ENCODE measurements around the gene HGS. TPM values are rescaled to one million over a fixed set of nuclear protein-coding genes. Genes with fewer than 3 reads are reported as not detected.

The HGS gene
- total and polyA plus RNA-seq, 2 of the 13 experiments (the other 11 are each of a cell fraction or from before 2014, with no cell fraction given), result 73.3 to 78.1 TPM

GRCh38 chr17:81713556-81714411 is 30.0 kb downstream of the HGS start (continued):
- TF ChIP-seq ZNF574 (CRISPR knock-in tag; IDR thresholded peaks at IDR 0.05) (peak; percentile 91), ZNF770 (CRISPR knock-in tag; IDR thresholded peaks at IDR 0.05) (peak; percentile 98), LCORL (IDR thresholded peaks at IDR 0.05) (no peak), LCORL (CRISPR knock-in tag; IDR thresholded peaks at IDR 0.05) (peak; percentile 59), IRX3 (CRISPR knock-in tag; IDR thresholded peaks at IDR 0.05; ENCODE audit: borderline replicate concordance, low read depth) (no peak), ZSCAN22 (CRISPR knock-in tag; IDR thresholded peaks at IDR 0.05) (no peak), ZNF691 (CRISPR knock-in tag; IDR thresholded peaks at IDR 0.05; ENCODE audit: borderline replicate concordance, low read depth) (peak; percentile 78), KDM4B (CRISPR knock-in tag; IDR thresholded peaks at IDR 0.05) (no peak; the same call in 1 of the 2 replicates), KAT8 (CRISPR knock-in tag; IDR thresholded peaks at IDR 0.05) (peak; percentile 77), MTF1 (CRISPR knock-in tag; IDR thresholded peaks at IDR 0.05) (no peak), ZNF17 (CRISPR knock-in tag; IDR thresholded peaks at IDR 0.05) (no peak), ZBTB37 (CRISPR knock-in tag; IDR thresholded peaks at IDR 0.05) (peak; percentile 83), GPN1 (CRISPR knock-in tag; IDR thresholded peaks at IDR 0.05; ENCODE audit: borderline replicate concordance) (no peak), ZZZ3 (CRISPR knock-in tag; IDR thresholded peaks at IDR 0.05; ENCODE audit: borderline replicate concordance) (0 out of 2 replicates have a peak, but pooled peaks have one; percentile 29), SRSF1 (optimal IDR thresholded peaks at IDR 0.05; ENCODE audit: low read depth, low read length) (peak; percentile 76), SNRNP70 (IDR thresholded peaks at IDR 0.05; ENCODE audit: low read depth, low read length) (no peak), CCAR2 (optimal IDR thresholded peaks at IDR 0.05; ENCODE audit: low read depth, low read length) (no peak), ZNF207 (IDR thresholded peaks at IDR 0.05; ENCODE audit: borderline replicate concordance) (no peak), ZNF550 (CRISPR knock-in tag; IDR thresholded peaks at IDR 0.05; ENCODE audit: borderline replicate concordance) (no peak), ZNF724P (CRISPR knock-in tag; IDR thresholded peaks at IDR 0.05; ENCODE audit: borderline replicate concordance) (peak; percentile 67), CHD2 (IDR thresholded peaks at IDR 0.05; ENCODE audit: low read depth, low read length) (no peak; the same call in 1 of the 2 replicates)
